Islet precursor cell (in vitro differentiated cells): Measurements from ENCODE around the gene TBC1D2.
"Not testable (repeated sequence)": the region's sequence is repeated elsewhere in the genome, so short reads cannot be mapped to it uniquely, and the experiment has no call there.

Source experiments
- DNase-seq: peaks from one replicate; pipeline ENCODE4 v3.0.0-alpha.2; 2018

Gene TBC1D2

GRCh38 chr9:98255578-98256296, at the start of gene TBC1D2:
Gene TBC1D2, minus strand, starts transcription at chr9:98255649. Its CDS starts 108 bp downstream, at chr9:98255541.
- peak; percentile 97 for DNase-seq

GRCh38 chr9:98304381-98304780, 48.9 kb upstream of the TBC1D2 start:
- DNase-seq, result no peak

GRCh38 chr9:98303633-98304125, 48.2 kb upstream of the TBC1D2 start:
- no peak for DNase-seq

GRCh38 chr9:98302938-98303632, 47.6 kb upstream of the TBC1D2 start:
- no peak for DNase-seq

GRCh38 chr9:98302150-98302549, 46.7 kb upstream of the TBC1D2 start:
- DNase-seq, result no peak

GRCh38 chr9:98300611-98301010, 45.2 kb upstream of the TBC1D2 start:
- DNase-seq, result no peak

- DNase-seq, result no peak
Observed at GRCh38 chr9:98298476-98298875, 43.0 kb upstream of the TBC1D2 start.

- no peak for DNase-seq
Observed at GRCh38 chr9:98295824-98296223, 40.4 kb upstream of the TBC1D2 start.

- DNase-seq, result no peak
Observed at GRCh38 chr9:98291820-98292219, 36.4 kb upstream of the TBC1D2 start.

GRCh38 chr9:98290411-98290810, 35.0 kb upstream of the TBC1D2 start:
- DNase-seq, result no peak

- no peak for DNase-seq
Observed at GRCh38 chr9:98289614-98290201, 34.3 kb upstream of the TBC1D2 start.

- no peak for DNase-seq
Observed at GRCh38 chr9:98288881-98289280, 33.4 kb upstream of the TBC1D2 start.

GRCh38 chr9:98287384-98287783, 31.9 kb upstream of the TBC1D2 start:
- no peak for DNase-seq

- no peak for DNase-seq
Observed at GRCh38 chr9:98285446-98285845, 30.0 kb upstream of the TBC1D2 start.

- no peak for DNase-seq
Observed at GRCh38 chr9:98284754-98285153, 29.3 kb upstream of the TBC1D2 start.

GRCh38 chr9:98283143-98283542, 27.7 kb upstream of the TBC1D2 start:
- DNase-seq, result not testable (repeated sequence)

- no peak for DNase-seq
Observed at GRCh38 chr9:98281281-98281680, 25.8 kb upstream of the TBC1D2 start.

GRCh38 chr9:98280574-98280973, 25.1 kb upstream of the TBC1D2 start:
- DNase-seq, result peak; percentile 88

- DNase-seq, result peak; percentile 58
Observed at GRCh38 chr9:98280162-98280561, 24.7 kb upstream of the TBC1D2 start.

- no peak for DNase-seq
Observed at GRCh38 chr9:98276907-98277469, 21.5 kb upstream of the TBC1D2 start.

- no peak for DNase-seq
Observed at GRCh38 chr9:98275159-98275558, 19.7 kb upstream of the TBC1D2 start.

GRCh38 chr9:98272083-98272482, 16.6 kb upstream of the TBC1D2 start:
- DNase-seq, result no peak

GRCh38 chr9:98271479-98271878, 16.0 kb upstream of the TBC1D2 start:
- no peak for DNase-seq

GRCh38 chr9:98270284-98270683, 14.8 kb upstream of the TBC1D2 start:
- DNase-seq, result not testable (repeated sequence)
